GM23338 (cell line): ENCODE results near the gene CD28. TPM values are rescaled to one million over a fixed set of nuclear protein-coding genes. Genes with fewer than 3 reads are reported as not detected.

Experiments
- NANOG ChIP-seq: IDR thresholded peaks from 2 replicates; pipeline ENCODE4 v1.6.1; 2016; ENCODE audit warnings: antibody characterized with exemption, borderline replicate concordance
- STAT1 ChIP-seq: IDR thresholded peaks from one replicate; pipeline ENCODE4 v1.6.1; 2016; ENCODE audit warnings: antibody characterized with exemption; ENCODE audit not compliant: unreplicated experiment
- ZNF114 ChIP-seq: fragments of 250-450 bp; sonication (Bioruptor Pico); IDR thresholded peaks from 2 replicates; pipeline ENCODE4 v1.5.0; 2020; ENCODE audit warnings: mild to moderate bottlenecking, moderate library complexity
- ZNF331 ChIP-seq: fragments of 250-450 bp; sonication (Bioruptor Pico); IDR thresholded peaks from 2 replicates; pipeline ENCODE4 v1.5.0; 2020; ENCODE audit warnings: low read depth, mild to moderate bottlenecking, moderate library complexity
- polyA plus RNA-seq: library from polyadenylated mRNA; unstranded; fragments of >200 nt; fragmentation: Nextera tagmentation; extraction: Ambion mirVana; gene quantifications from 2 replicates; pipeline ENCODE4 v1.2.1, GENCODE V29; 2016
- total RNA-seq: library from RNA; depleted of rRNA; stranded (reverse); fragments of >200 nt; shearing (Covaris generic); gene quantifications from 2 replicates; pipeline ENCODE4 v1.2.3, GENCODE V29; 2014
- TF ChIP-seq, protein P1 (sequence below): fragments of 250-450 bp; sonication (Bioruptor Pico); IDR thresholded peaks from 2 replicates; pipeline ENCODE4 v1.5.0; 2020; ENCODE audit warnings: mild to moderate bottlenecking, moderate library complexity
- TF ChIP-seq, protein P2 (sequence below): IDR thresholded peaks from one replicate; pipeline ENCODE4 v1.6.1; 2018; ENCODE audit warnings: antibody characterized with exemption; ENCODE audit not compliant: unreplicated experiment
- TF ChIP-seq, protein P3 (sequence below): IDR thresholded peaks from 2 replicates; pipeline ENCODE4 v1.6.1; 2016; ENCODE audit warnings: antibody characterized with exemption
- TF ChIP-seq, protein P4 (sequence below), 2 experiments: fragments of 200-600 bp in 1 of 2; sonication (generic) in 1 of 2; conservative IDR thresholded peaks; 2 replicates each; pipeline versions ENCODE4 v1.5.1 to v1.6.1; 2016 to 2017; ENCODE audit warnings: antibody characterized with exemption in 2 of 2, low read depth in 2 of 2, mild to moderate bottlenecking in 2 of 2, moderate library complexity in 1 of 2

The CD28 gene
- total and polyA plus RNA-seq, 2 experiments from 2014 or later, result not detected

DNA sequence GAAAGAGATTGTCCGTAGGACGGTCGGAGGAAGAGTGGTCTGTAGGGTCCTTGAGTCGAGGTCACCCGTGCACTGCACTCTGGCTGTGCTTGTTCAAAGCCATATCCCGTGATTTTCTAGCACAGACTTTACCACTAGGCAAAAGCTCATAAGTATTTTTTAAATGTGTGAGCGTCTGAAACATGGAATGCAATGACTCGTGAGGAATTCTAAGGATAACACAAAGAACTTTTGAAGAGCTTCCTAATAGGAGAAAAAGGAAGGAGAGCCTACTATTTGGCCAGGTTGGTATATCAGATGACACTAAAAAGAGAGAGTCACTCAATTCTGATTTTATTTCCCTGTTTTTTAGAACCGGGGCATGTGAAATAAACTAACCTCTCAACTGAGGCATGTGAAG, 68.3 kb downstream of the CD28 start (continued):
- TF ChIP-seq, protein P1, sequence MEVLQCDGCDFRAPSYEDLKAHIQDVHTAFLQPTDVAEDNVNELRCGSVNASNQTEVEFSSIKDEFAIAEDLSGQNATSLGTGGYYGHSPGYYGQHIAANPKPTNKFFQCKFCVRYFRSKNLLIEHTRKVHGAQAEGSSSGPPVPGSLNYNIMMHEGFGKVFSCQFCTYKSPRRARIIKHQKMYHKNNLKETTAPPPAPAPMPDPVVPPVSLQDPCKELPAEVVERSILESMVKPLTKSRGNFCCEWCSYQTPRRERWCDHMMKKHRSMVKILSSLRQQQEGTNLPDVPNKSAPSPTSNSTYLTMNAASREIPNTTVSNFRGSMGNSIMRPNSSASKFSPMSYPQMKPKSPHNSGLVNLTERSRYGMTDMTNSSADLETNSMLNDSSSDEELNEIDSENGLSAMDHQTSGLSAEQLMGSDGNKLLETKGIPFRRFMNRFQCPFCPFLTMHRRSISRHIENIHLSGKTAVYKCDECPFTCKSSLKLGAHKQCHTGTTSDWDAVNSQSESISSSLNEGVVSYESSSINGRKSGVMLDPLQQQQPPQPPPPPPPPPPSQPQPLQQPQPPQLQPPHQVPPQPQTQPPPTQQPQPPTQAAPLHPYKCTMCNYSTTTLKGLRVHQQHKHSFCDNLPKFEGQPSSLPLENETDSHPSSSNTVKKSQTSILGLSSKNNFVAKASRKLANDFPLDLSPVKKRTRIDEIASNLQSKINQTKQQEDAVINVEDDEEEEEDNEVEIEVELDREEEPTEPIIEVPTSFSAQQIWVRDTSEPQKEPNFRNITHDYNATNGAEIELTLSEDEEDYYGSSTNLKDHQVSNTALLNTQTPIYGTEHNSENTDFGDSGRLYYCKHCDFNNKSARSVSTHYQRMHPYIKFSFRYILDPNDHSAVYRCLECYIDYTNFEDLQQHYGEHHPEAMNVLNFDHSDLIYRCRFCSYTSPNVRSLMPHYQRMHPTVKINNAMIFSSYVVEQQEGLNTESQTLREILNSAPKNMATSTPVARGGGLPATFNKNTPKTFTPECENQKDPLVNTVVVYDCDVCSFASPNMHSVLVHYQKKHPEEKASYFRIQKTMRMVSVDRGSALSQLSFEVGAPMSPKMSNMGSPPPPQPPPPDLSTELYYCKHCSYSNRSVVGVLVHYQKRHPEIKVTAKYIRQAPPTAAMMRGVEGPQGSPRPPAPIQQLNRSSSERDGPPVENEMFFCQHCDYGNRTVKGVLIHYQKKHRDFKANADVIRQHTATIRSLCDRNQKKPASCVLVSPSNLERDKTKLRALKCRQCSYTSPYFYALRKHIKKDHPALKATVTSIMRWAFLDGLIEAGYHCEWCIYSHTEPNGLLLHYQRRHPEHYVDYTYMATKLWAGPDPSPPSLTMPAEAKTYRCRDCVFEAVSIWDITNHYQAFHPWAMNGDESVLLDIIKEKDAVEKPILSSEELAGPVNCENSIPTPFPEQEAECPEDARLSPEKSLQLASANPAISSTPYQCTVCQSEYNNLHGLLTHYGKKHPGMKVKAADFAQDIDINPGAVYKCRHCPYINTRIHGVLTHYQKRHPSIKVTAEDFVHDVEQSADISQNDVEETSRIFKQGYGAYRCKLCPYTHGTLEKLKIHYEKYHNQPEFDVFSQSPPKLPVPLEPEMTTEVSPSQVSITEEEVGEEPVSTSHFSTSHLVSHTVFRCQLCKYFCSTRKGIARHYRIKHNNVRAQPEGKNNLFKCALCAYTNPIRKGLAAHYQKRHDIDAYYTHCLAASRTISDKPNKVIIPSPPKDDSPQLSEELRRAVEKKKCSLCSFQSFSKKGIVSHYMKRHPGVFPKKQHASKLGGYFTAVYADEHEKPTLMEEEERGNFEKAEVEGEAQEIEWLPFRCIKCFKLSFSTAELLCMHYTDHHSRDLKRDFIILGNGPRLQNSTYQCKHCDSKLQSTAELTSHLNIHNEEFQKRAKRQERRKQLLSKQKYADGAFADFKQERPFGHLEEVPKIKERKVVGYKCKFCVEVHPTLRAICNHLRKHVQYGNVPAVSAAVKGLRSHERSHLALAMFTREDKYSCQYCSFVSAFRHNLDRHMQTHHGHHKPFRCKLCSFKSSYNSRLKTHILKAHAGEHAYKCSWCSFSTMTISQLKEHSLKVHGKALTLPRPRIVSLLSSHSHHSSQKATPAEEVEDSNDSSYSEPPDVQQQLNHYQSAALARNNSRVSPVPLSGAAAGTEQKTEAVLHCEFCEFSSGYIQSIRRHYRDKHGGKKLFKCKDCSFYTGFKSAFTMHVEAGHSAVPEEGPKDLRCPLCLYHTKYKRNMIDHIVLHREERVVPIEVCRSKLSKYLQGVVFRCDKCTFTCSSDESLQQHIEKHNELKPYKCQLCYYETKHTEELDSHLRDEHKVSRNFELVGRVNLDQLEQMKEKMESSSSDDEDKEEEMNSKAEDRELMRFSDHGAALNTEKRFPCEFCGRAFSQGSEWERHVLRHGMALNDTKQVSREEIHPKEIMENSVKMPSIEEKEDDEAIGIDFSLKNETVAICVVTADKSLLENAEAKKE (CRISPR knock-in tag), result no peak
- TF ChIP-seq ZNF331 (CRISPR knock-in tag), result no peak
- TF ChIP-seq, protein P2, sequence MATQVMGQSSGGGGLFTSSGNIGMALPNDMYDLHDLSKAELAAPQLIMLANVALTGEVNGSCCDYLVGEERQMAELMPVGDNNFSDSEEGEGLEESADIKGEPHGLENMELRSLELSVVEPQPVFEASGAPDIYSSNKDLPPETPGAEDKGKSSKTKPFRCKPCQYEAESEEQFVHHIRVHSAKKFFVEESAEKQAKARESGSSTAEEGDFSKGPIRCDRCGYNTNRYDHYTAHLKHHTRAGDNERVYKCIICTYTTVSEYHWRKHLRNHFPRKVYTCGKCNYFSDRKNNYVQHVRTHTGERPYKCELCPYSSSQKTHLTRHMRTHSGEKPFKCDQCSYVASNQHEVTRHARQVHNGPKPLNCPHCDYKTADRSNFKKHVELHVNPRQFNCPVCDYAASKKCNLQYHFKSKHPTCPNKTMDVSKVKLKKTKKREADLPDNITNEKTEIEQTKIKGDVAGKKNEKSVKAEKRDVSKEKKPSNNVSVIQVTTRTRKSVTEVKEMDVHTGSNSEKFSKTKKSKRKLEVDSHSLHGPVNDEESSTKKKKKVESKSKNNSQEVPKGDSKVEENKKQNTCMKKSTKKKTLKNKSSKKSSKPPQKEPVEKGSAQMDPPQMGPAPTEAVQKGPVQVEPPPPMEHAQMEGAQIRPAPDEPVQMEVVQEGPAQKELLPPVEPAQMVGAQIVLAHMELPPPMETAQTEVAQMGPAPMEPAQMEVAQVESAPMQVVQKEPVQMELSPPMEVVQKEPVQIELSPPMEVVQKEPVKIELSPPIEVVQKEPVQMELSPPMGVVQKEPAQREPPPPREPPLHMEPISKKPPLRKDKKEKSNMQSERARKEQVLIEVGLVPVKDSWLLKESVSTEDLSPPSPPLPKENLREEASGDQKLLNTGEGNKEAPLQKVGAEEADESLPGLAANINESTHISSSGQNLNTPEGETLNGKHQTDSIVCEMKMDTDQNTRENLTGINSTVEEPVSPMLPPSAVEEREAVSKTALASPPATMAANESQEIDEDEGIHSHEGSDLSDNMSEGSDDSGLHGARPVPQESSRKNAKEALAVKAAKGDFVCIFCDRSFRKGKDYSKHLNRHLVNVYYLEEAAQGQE, result no peak
- TF ChIP-seq, protein P3, sequence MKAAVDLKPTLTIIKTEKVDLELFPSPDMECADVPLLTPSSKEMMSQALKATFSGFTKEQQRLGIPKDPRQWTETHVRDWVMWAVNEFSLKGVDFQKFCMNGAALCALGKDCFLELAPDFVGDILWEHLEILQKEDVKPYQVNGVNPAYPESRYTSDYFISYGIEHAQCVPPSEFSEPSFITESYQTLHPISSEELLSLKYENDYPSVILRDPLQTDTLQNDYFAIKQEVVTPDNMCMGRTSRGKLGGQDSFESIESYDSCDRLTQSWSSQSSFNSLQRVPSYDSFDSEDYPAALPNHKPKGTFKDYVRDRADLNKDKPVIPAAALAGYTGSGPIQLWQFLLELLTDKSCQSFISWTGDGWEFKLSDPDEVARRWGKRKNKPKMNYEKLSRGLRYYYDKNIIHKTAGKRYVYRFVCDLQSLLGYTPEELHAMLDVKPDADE, result no peak
- TF ChIP-seq STAT1, result no peak
- TF ChIP-seq, protein P4, sequence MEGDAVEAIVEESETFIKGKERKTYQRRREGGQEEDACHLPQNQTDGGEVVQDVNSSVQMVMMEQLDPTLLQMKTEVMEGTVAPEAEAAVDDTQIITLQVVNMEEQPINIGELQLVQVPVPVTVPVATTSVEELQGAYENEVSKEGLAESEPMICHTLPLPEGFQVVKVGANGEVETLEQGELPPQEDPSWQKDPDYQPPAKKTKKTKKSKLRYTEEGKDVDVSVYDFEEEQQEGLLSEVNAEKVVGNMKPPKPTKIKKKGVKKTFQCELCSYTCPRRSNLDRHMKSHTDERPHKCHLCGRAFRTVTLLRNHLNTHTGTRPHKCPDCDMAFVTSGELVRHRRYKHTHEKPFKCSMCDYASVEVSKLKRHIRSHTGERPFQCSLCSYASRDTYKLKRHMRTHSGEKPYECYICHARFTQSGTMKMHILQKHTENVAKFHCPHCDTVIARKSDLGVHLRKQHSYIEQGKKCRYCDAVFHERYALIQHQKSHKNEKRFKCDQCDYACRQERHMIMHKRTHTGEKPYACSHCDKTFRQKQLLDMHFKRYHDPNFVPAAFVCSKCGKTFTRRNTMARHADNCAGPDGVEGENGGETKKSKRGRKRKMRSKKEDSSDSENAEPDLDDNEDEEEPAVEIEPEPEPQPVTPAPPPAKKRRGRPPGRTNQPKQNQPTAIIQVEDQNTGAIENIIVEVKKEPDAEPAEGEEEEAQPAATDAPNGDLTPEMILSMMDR (conservative IDR thresholded peaks at IDR 0.05; ENCODE audit: low read depth in 2 of 2), result no peak
- no peak for TF ChIP-seq ZNF114
- no peak for TF ChIP-seq NANOG
